HCT116 (cell line): ENCODE measurements around the gene DNAJB9. TPM values are rescaled to one million over a fixed set of nuclear protein-coding genes. Genes with fewer than 3 reads are reported as not detected.
"Not testable (repeated sequence)": the region's sequence is repeated elsewhere in the genome, so short reads cannot be mapped to it uniquely, and the experiment has no call there.

Source experiments
- ATAC-seq: fragments of 200-7000 bp; cut with Tn5 transposase; 2 replicates; pipeline ENCODE4 v1.9.1; 2020; ENCODE audit warnings: mild to moderate bottlenecking, moderate library complexity
- BruUV-seq: library from RNA; stranded (reverse); fragments of 400-500 nt; replicated peaks from 2 replicates; lab custom pipeline; 2021; lab: Mats Ljungman, UMichigan
- CTCF ChIA-PET: fragments of 300-600 bp; sonication (Branson Sonifier 250); formaldehyde crosslinking; loops from one replicate; lab custom pipeline; 2021; ENCODE audit warnings: antibody characterized with exemption; lab: Charles Lee
- POLR2A ChIA-PET: fragments of 300-600, 350-600 bp; sonication (Branson Sonifier 250); formaldehyde crosslinking; loops from one replicate; lab custom pipeline; 2021; ENCODE audit warnings: antibody characterized with exemption; lab: Charles Lee
- RAD21 ChIA-PET, 2 experiments: fragments of 300-600 bp; sonication (Branson Sonifier 250); formaldehyde crosslinking; loops; one replicate each; lab custom pipeline; 2023; ENCODE audit warnings: low total read pairs in 2 of 2; ENCODE audit not compliant: uncharacterized antibody in 2 of 2, unreplicated experiment in 2 of 2, low non-redundant PET in 1 of 2; lab: Charles Lee
- DNase-seq: peaks from one replicate; pipeline ENCODE4 v3.0.0-alpha.2; 2010; ENCODE audit warnings: low read depth, low spot score
- H2AFZ ChIP-seq: fragments of 200-600 bp; shearing (Covaris generic), sonication (generic); 2 replicates; pipeline ENCODE4 v1.6.1; 2017; ENCODE audit warnings: low read depth, mixed run types, mixed read lengths, antibody characterized with exemption, low read length; ENCODE audit not compliant: poor library complexity, severe bottlenecking
- H3K27ac ChIP-seq: 2 replicates; pipeline ENCODE4 v1.5.1; 2012; ENCODE audit warnings: low read depth, low read length
- H3K27me3 ChIP-seq: fragments of 200-600 bp; sonication (generic); 2 replicates; pipeline ENCODE4 v1.6.1; 2016; ENCODE audit warnings: mixed run types, low read length, mixed read lengths; ENCODE audit not compliant: insufficient read depth
- H3K36me3 ChIP-seq, 2 experiments: fragments of 200-500 bp in 1 of 2; fragments of 200-600 bp in 1 of 2; sonication (Bioruptor generic) in 1 of 2; sonication (generic) in 1 of 2; 2 replicates each; pipeline versions ENCODE4 v1.5.1 to v1.6.1; 2014 to 2016; ENCODE audit warnings: low read length in 2 of 2, inconsistent platforms in 1 of 2, mixed read lengths in 1 of 2, mixed run types in 1 of 2; ENCODE audit not compliant: insufficient read depth in 2 of 2, control insufficient read depth in 1 of 2
- H3K4me1 ChIP-seq, 2 experiments: fragments of 200-600 bp in 1 of 2; sonication (generic) in 1 of 2; 2 replicates each; pipeline versions ENCODE4 v1.5.1 to v1.6.1; 2012 to 2017; ENCODE audit warnings: low read length in 2 of 2, inconsistent platforms in 1 of 2, mild to moderate bottlenecking in 1 of 2, mixed read lengths in 1 of 2, mixed run types in 1 of 2, moderate library complexity in 1 of 2; ENCODE audit not compliant: insufficient read depth in 2 of 2, control insufficient read depth in 1 of 2
- H3K4me2 ChIP-seq: fragments of 200-600 bp; sonication (generic); 2 replicates; pipeline ENCODE4 v1.6.1; 2017; ENCODE audit warnings: mixed run types, low read length, mixed read lengths
- H3K4me3 ChIP-seq, 2 experiments: fragments of 200-600 bp in 1 of 2; sonication (generic) in 1 of 2; replicated peaks in 1 of 2; 2 replicates each; pipeline ENCODE4 v1.5.1; 2011 to 2016; ENCODE audit warnings: low read length in 2 of 2, control low read depth in 1 of 2, low read depth in 1 of 2, mild to moderate bottlenecking in 1 of 2, mixed read lengths in 1 of 2, mixed run types in 1 of 2
- H3K79me2 ChIP-seq: fragments of 200-600 bp; sonication (generic); 2 replicates; pipeline ENCODE4 v1.6.1; 2017; ENCODE audit warnings: mild to moderate bottlenecking, mixed run types, low read length, moderate library complexity, mixed read lengths; ENCODE audit not compliant: insufficient read depth
- H3K9ac ChIP-seq: fragments of 200-600 bp; sonication (generic); 2 replicates; pipeline ENCODE4 v1.6.1; 2016; ENCODE audit warnings: low read length, mixed read lengths
- H3K9me2 ChIP-seq: fragments of 200-600 bp; sonication (generic), shearing (Covaris generic); 2 replicates; pipeline ENCODE4 v1.6.1; 2017; ENCODE audit warnings: mixed run types, mild to moderate bottlenecking, moderate library complexity; ENCODE audit not compliant: insufficient read depth
- H3K9me3 ChIP-seq, 2 experiments: fragments of 200-500 bp in 1 of 2; fragments of 200-600 bp in 1 of 2; sonication (Bioruptor generic) in 1 of 2; sonication (generic) in 1 of 2; 2 replicates each; pipeline ENCODE4 v1.6.1; 2014 to 2017; ENCODE audit warnings: low read length in 2 of 2, mixed read lengths in 2 of 2, inconsistent platforms in 1 of 2, low read depth in 1 of 2, mild to moderate bottlenecking in 1 of 2, mixed run types in 1 of 2, moderate library complexity in 1 of 2; ENCODE audit not compliant: control insufficient read depth in 1 of 2, insufficient read depth in 1 of 2
- H4K20me1 ChIP-seq: fragments of 200-600 bp; sonication (generic), shearing (Covaris generic); 2 replicates; pipeline ENCODE4 v1.6.1; 2017; ENCODE audit warnings: mixed run types, mild to moderate bottlenecking, moderate library complexity; ENCODE audit not compliant: insufficient read depth
- EZH2phosphoT487 ChIP-seq: fragments of 200-600 bp; IDR thresholded peaks from 2 replicates; pipeline ENCODE4 v1.6.1; 2018; ENCODE audit warnings: antibody characterized with exemption, borderline replicate concordance
- POLR2AphosphoS5 ChIP-seq: IDR thresholded peaks from 2 replicates; pipeline ENCODE4 v1.6.1; 2011; ENCODE audit warnings: mild to moderate bottlenecking, low read depth, low read length, moderate library complexity
- RAD21 ChIP-seq: IDR thresholded peaks from 2 replicates; pipeline ENCODE4 v1.6.1; 2012; ENCODE audit warnings: low read depth, mild to moderate bottlenecking
- YY1 ChIP-seq: IDR thresholded peaks from 2 replicates; pipeline ENCODE4 v1.6.1; 2011; ENCODE audit warnings: low read length, low read depth, moderate library complexity, mild to moderate bottlenecking; ENCODE audit not compliant: insufficient replicate concordance; ENCODE audit errors: extremely low read depth
- intact Hi-C: fragments of 100-400 bp; cut with micrococcal nuclease; formaldehyde crosslinking; loops from 2 replicates; pipeline ENCODE4 v1.10.0; 2022
- total RNA-seq: library from RNA; stranded (reverse); gene quantifications from one replicate; pipeline ENCODE4 v1.2.1, GENCODE V29; 2021; ENCODE audit not compliant: unreplicated experiment
- TF ChIP-seq, protein P1 (sequence below), 3 experiments: fragments of 200-600 bp in 1 of 3; sonication (generic) in 1 of 3; IDR thresholded peaks in 2 of 3; conservative IDR thresholded peaks in 1 of 3; 2 replicates each; pipeline ENCODE4 v1.5.1; 2012 to 2017; ENCODE audit warnings: low read depth in 2 of 3, low read length in 2 of 3, antibody characterized with exemption in 1 of 3, borderline replicate concordance in 1 of 3, control low read depth in 1 of 3, mild to moderate bottlenecking in 1 of 3, mixed read lengths in 1 of 3, mixed run types in 1 of 3, moderate library complexity in 1 of 3; ENCODE audit not compliant: insufficient read depth in 1 of 3

DNAJB9 gene
- total RNA-seq, 1 experiment from 2014 or later, result 10.1 TPM

DNA sequence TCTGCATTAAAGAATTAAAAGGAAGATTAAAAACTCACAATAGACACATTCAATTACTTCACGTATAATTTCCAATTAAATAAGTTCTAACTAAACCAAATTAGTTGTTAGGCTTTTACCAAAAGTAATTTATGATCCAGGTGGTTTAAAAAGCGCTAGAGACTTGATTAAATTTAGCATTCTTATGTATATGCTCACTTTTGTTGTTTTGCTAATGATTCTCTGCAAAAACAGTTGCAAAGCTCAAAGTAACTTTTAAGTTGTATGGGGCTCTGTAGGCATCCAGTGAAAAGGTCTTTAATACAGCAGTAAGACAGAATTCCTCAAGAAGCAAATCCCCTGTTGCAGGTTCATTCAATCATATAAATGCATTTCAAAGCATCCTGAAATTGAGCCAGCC lies 28.2 kb upstream of the DNAJB9 start (continued):
- no peak for TF ChIP-seq EZH2phosphoT487
- TF ChIP-seq YY1, result no peak
- no peak for TF ChIP-seq POLR2AphosphoS5
- TF ChIP-seq RAD21, result no peak
- TF ChIP-seq, protein P1, sequence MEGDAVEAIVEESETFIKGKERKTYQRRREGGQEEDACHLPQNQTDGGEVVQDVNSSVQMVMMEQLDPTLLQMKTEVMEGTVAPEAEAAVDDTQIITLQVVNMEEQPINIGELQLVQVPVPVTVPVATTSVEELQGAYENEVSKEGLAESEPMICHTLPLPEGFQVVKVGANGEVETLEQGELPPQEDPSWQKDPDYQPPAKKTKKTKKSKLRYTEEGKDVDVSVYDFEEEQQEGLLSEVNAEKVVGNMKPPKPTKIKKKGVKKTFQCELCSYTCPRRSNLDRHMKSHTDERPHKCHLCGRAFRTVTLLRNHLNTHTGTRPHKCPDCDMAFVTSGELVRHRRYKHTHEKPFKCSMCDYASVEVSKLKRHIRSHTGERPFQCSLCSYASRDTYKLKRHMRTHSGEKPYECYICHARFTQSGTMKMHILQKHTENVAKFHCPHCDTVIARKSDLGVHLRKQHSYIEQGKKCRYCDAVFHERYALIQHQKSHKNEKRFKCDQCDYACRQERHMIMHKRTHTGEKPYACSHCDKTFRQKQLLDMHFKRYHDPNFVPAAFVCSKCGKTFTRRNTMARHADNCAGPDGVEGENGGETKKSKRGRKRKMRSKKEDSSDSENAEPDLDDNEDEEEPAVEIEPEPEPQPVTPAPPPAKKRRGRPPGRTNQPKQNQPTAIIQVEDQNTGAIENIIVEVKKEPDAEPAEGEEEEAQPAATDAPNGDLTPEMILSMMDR (IDR thresholded peaks at IDR 0.05 in 2 of 3, conservative IDR thresholded peaks at IDR 0.05 in 1 of 3; ENCODE audit: borderline replicate concordance in 1 of 3, insufficient read depth in 1 of 3, low read depth in 2 of 3, low read length in 2 of 3), result no peak

- H3K79me2 ChIP-seq, H2AFZ ChIP-seq, H4K20me1 ChIP-seq, CTCF ChIA-PET, DNase-seq, H3K36me3 ChIP-seq, BruUV-seq, H3K27me3 ChIP-seq, POLR2A ChIA-PET, ATAC-seq, H3K4me3 ChIP-seq, RAD21 ChIA-PET, H3K4me2 ChIP-seq, H3K4me1 ChIP-seq, H3K27ac ChIP-seq, H3K9me3 ChIP-seq, H3K9ac ChIP-seq, H3K9me2 ChIP-seq, intact Hi-C loops: not testable (repeated sequence)
Measured at GRCh38 chr7:108548141-108548896, 21.4 kb upstream of the DNAJB9 start.

- H4K20me1 ChIP-seq, H3K36me3 ChIP-seq, BruUV-seq, H3K4me2 ChIP-seq, H3K27ac ChIP-seq, intact Hi-C loops, ATAC-seq, CTCF ChIA-PET, H3K27me3 ChIP-seq, RAD21 ChIA-PET, H3K79me2 ChIP-seq, H3K4me3 ChIP-seq, POLR2A ChIA-PET, H3K9me3 ChIP-seq, DNase-seq, H3K9ac ChIP-seq, H2AFZ ChIP-seq, H3K9me2 ChIP-seq, H3K4me1 ChIP-seq: not testable (repeated sequence)
Measured at GRCh38 chr7:108556665-108557064, 13.0 kb upstream of the DNAJB9 start.
